Tibial artery (tissue), 4 donors: ENCODE data around the gene OR8G1.

ENCODE experiments used
- DNase-seq, 2 donors: peaks; one replicate each; pipeline ENCODE4 v3.0.0-alpha.2; 2019
- H3K27ac ChIP-seq, 2 donors: fragments of 200-600 bp; sonication (generic) in 1 of 2; 1 replicate in 1 of 2; 2 replicates in 1 of 2; pipeline ENCODE4 v1.5.1; 2018 to 2019; ENCODE audit warnings: mild to moderate bottlenecking in 1 of 2
- H3K27me3 ChIP-seq, 2 donors: fragments of 200-600 bp; sonication (generic) in 1 of 2; one replicate each; pipeline versions ENCODE4 v1.5.1 to v1.6.0; 2016 to 2019
- H3K36me3 ChIP-seq, 3 donors: fragments of 200-600 bp; sonication (generic) in 2 of 3; one replicate each; pipeline ENCODE4 v1.5.1; 2016 to 2019; ENCODE audit warnings: mild to moderate bottlenecking in 2 of 3
- H3K4me1 ChIP-seq, 4 donors: fragments of 200-600 bp; sonication (generic) in 2 of 4; 1 replicate in 3 of 4; 2 replicates in 1 of 4; pipeline ENCODE4 v1.5.1; 2016 to 2019
- H3K4me3 ChIP-seq, 2 donors: fragments of 200-600 bp; sonication (generic) in 1 of 2; 1 replicate in 1 of 2; 2 replicates in 1 of 2; pipeline ENCODE4 v1.5.1; 2018 to 2019; ENCODE audit warnings: mild to moderate bottlenecking in 2 of 2
- H3K9me3 ChIP-seq, 3 donors: fragments of 200-600 bp; sonication (generic) in 1 of 3; one replicate each; pipeline ENCODE4 v1.5.1; 2016 to 2019
- intact Hi-C: fragments of 100-400 bp; cut with DNase I; formaldehyde crosslinking; loops from one replicate; pipeline ENCODE4 v1.15.0; 2023; ENCODE audit warnings: low total_unique reads
- TF ChIP-seq, protein P1 (sequence below), 2 experiments: fragments of 200-600 bp in 1 of 2; fragments of 450-650 bp in 1 of 2; IDR thresholded peaks; one replicate each; pipeline ENCODE4 v1.5.1; 2017 to 2019; ENCODE audit warnings: antibody characterized with exemption in 2 of 2, mild to moderate bottlenecking in 1 of 2, moderate library complexity in 1 of 2

The OR8G1 gene

DNA sequence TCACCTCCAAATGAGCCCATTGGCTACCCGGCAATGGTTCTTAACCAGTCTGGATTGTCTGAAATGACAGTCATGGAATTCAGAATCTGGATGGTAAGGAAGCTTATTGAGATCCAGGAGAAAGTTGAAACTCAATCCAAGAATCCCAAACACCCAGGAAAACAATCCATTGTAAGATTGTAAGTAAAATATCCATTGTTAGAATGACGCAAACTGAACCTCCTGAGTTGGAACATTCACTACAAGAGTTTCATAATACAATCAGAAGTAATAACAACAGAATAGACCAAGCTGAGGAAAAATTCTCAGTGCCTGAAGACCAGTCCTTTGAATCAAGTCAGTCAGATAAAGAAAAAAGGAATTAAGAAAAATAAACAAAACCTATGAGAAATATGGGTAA, 37.4 kb downstream of the OR8G1 start:
- H3K4me1 ChIP-seq, result no peaks in the 10 kb centered on the region
- H3K9me3 ChIP-seq, result no peaks in the 10 kb centered on the region
- no peak overlapping the region for H3K27ac ChIP-seq
- no peaks in the 10 kb centered on the region for H3K27me3 ChIP-seq
- no peaks in the 10 kb centered on the region for H3K36me3 ChIP-seq
- intact Hi-C loops, result no loop called here
- H3K4me3 ChIP-seq, result no peak overlapping the region
- no peak for DNase-seq
- TF ChIP-seq, protein P1, sequence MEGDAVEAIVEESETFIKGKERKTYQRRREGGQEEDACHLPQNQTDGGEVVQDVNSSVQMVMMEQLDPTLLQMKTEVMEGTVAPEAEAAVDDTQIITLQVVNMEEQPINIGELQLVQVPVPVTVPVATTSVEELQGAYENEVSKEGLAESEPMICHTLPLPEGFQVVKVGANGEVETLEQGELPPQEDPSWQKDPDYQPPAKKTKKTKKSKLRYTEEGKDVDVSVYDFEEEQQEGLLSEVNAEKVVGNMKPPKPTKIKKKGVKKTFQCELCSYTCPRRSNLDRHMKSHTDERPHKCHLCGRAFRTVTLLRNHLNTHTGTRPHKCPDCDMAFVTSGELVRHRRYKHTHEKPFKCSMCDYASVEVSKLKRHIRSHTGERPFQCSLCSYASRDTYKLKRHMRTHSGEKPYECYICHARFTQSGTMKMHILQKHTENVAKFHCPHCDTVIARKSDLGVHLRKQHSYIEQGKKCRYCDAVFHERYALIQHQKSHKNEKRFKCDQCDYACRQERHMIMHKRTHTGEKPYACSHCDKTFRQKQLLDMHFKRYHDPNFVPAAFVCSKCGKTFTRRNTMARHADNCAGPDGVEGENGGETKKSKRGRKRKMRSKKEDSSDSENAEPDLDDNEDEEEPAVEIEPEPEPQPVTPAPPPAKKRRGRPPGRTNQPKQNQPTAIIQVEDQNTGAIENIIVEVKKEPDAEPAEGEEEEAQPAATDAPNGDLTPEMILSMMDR (IDR thresholded peaks at IDR 0.05), result no peak

GRCh38 chr11:124285610-124286344, 44.9 kb downstream of the OR8G1 start:
- TF ChIP-seq, protein P1 (IDR thresholded peaks at IDR 0.05), result no peak
- no peak for DNase-seq
- intact Hi-C loops, result no loop called here

GRCh38 chr11:124294687-124295086, 53.8 kb downstream of the OR8G1 start:
- DNase-seq, result no peak
- H3K36me3 ChIP-seq, result no peaks in the 10 kb centered on the region
- H3K4me3 ChIP-seq, result no peak overlapping the region
- intact Hi-C loops, result no loop called here
- peaks cover 0 to 4% (median 0%) of the 10 kb centered on the region in 3 donors for H3K9me3 ChIP-seq
- TF ChIP-seq, protein P1 (IDR thresholded peaks at IDR 0.05), result no peak
- H3K27ac ChIP-seq, result no peak overlapping the region
- no peaks in the 10 kb centered on the region for H3K27me3 ChIP-seq
- no peaks in the 10 kb centered on the region for H3K4me1 ChIP-seq

More at GRCh38 chr11:124285610-124286344, 44.9 kb downstream of the OR8G1 start:
- H3K27ac ChIP-seq, result no peak overlapping the region
- no peak overlapping the region for H3K4me3 ChIP-seq
- H3K9me3 ChIP-seq, result no peaks in the 10 kb centered on the region
- H3K27me3 ChIP-seq, result no peaks in the 10 kb centered on the region
- no peaks in the 10 kb centered on the region for H3K4me1 ChIP-seq
- H3K36me3 ChIP-seq, result no peaks in the 10 kb centered on the region

GRCh38 chr11:124296016-124296415, 55.1 kb downstream of the OR8G1 start:
- TF ChIP-seq, protein P1 (IDR thresholded peaks at IDR 0.05), result no peak
- Histone ChIP-seq H3K36me3 (no peaks in the 10 kb centered on the region), H3K4me3 (no peak overlapping the region), H3K27me3 (no peaks in the 10 kb centered on the region), H3K27ac (no peak overlapping the region), H3K4me1 (no peaks in the 10 kb centered on the region), H3K9me3 (peaks cover 0 to 1% (median 0%) of the 10 kb centered on the region in 3 donors)
- intact Hi-C loops, result no loop called here
- no peak for DNase-seq

- TF ChIP-seq, protein P1 (IDR thresholded peaks at IDR 0.05), result no peak
- no peak overlapping the region for H3K27ac ChIP-seq
- DNase-seq, result no peak
- intact Hi-C loops, result no loop called here
- H3K27me3 ChIP-seq, result no peaks in the 10 kb centered on the region
- no peak overlapping the region for H3K4me3 ChIP-seq
- no peaks in the 10 kb centered on the region for H3K4me1 ChIP-seq
- H3K36me3 ChIP-seq, result no peaks in the 10 kb centered on the region
- no peaks in the 10 kb centered on the region for H3K9me3 ChIP-seq
These were observed 57.0 kb downstream of the OR8G1 start for GRCh38 chr11:124297921-124298320.
